SK-N-SH treated with all-trans-retinoic acid at 6 μM for 48 hours (cell line): ENCODE results near the gene ANTXRL.

Source experiments
- ATAC-seq: fragments of 200-7000 bp; cut with Tn5 transposase; 3 replicates; pipeline ENCODE4 v1.9.1; 2020; ENCODE audit warnings: mild to moderate bottlenecking, moderate library complexity
- ARNTL ChIP-seq: fragments of 450-650 bp; formaldehyde crosslinking; IDR thresholded peaks from 2 replicates; pipeline ENCODE4 v1.5.0; 2020; ENCODE audit warnings: low read depth, mild to moderate bottlenecking, moderate library complexity, borderline replicate concordance
- BACH2 ChIP-seq: fragments of 250-450 bp; sonication (Bioruptor Pico); IDR thresholded peaks from 2 replicates; pipeline ENCODE4 v1.9.0; 2021; ENCODE audit warnings: mild to moderate bottlenecking, borderline replicate concordance
- ESRRG ChIP-seq: fragments of 250-450 bp; sonication (Bioruptor Pico); IDR thresholded peaks from 2 replicates; pipeline ENCODE4 v1.6.1; 2021; ENCODE audit warnings: mild to moderate bottlenecking
- GLIS3 ChIP-seq: fragments of 250-450 bp; sonication (Bioruptor Pico); IDR thresholded peaks from 2 replicates; pipeline ENCODE4 v1.5.0; 2020; ENCODE audit warnings: mild to moderate bottlenecking, moderate library complexity
- ISL1 ChIP-seq: fragments of 250-450 bp; sonication (Bioruptor Pico); IDR thresholded peaks from 2 replicates; pipeline ENCODE4 v2.1.2; 2022; ENCODE audit warnings: mild to moderate bottlenecking, moderate library complexity
- OSR1 ChIP-seq: fragments of 250-450 bp; sonication (Bioruptor Pico); IDR thresholded peaks from 2 replicates; pipeline ENCODE4 v1.8.0; 2022; ENCODE audit warnings: moderate library complexity, mild to moderate bottlenecking, inconsistent platforms
- PPARA ChIP-seq: fragments of 250-450 bp; sonication (Bioruptor Pico); IDR thresholded peaks from 2 replicates; pipeline ENCODE4 v1.5.0; 2020; ENCODE audit warnings: mild to moderate bottlenecking, borderline replicate concordance
- RARB ChIP-seq: fragments of 250-450 bp; sonication (Bioruptor Pico); IDR thresholded peaks from 2 replicates; pipeline ENCODE4 v1.8.0; 2021; ENCODE audit warnings: mild to moderate bottlenecking, moderate library complexity
- SNAI2 ChIP-seq: fragments of 250-450 bp; sonication (Bioruptor Pico); IDR thresholded peaks from 2 replicates; pipeline ENCODE4 v1.5.0; 2020; ENCODE audit warnings: mild to moderate bottlenecking, moderate library complexity
- TCF4 ChIP-seq: fragments of 250-450 bp; sonication (Bioruptor Pico); IDR thresholded peaks from 2 replicates; pipeline ENCODE4 v1.8.0; 2021; ENCODE audit warnings: mild to moderate bottlenecking, moderate library complexity, borderline replicate concordance
- ZC3H10 ChIP-seq: fragments of 250-450 bp; sonication (Bioruptor Pico); IDR thresholded peaks from 2 replicates; pipeline ENCODE4 v1.5.1; 2021; ENCODE audit warnings: mild to moderate bottlenecking, moderate library complexity
- ZFP3 ChIP-seq: fragments of 250-450 bp; sonication (Bioruptor Pico); IDR thresholded peaks from 2 replicates; pipeline ENCODE4 v1.5.0; 2020; ENCODE audit warnings: mild to moderate bottlenecking, moderate library complexity
- ZFP30 ChIP-seq: fragments of 450-650 bp; formaldehyde crosslinking; IDR thresholded peaks from 2 replicates; pipeline ENCODE4 v1.5.0; 2022; ENCODE audit warnings: mild to moderate bottlenecking, moderate library complexity
- ZNF565 ChIP-seq: fragments of 450-650 bp; formaldehyde crosslinking; conservative IDR thresholded peaks from 2 replicates; pipeline ENCODE4 v1.5.0; 2020; ENCODE audit warnings: low read depth, mild to moderate bottlenecking, moderate library complexity
- ZNF70 ChIP-seq: fragments of 450-650 bp; formaldehyde crosslinking; IDR thresholded peaks from 2 replicates; pipeline ENCODE4 v1.5.0; 2020; ENCODE audit warnings: mild to moderate bottlenecking, moderate library complexity
- ZNF8 ChIP-seq: fragments of 450-650 bp; formaldehyde crosslinking; IDR thresholded peaks from 2 replicates; pipeline ENCODE4 v1.5.0; 2020; ENCODE audit warnings: mild to moderate bottlenecking, moderate library complexity
- TF ChIP-seq, protein P1 (sequence below): fragments of 250-450 bp; sonication (Bioruptor Pico); IDR thresholded peaks from 2 replicates; pipeline ENCODE4 v1.8.0; 2021; ENCODE audit warnings: low read depth, mild to moderate bottlenecking, moderate library complexity, borderline replicate concordance
- TF ChIP-seq, protein P2 (sequence below): fragments of 250-450 bp; sonication (Bioruptor Pico); IDR thresholded peaks from 2 replicates; pipeline ENCODE4 v1.5.1; 2021; ENCODE audit warnings: mild to moderate bottlenecking, moderate library complexity
- TF ChIP-seq, protein P3 (sequence below): fragments of 250-450 bp; sonication (Bioruptor Pico); IDR thresholded peaks from 2 replicates; pipeline ENCODE4 v1.5.1; 2020; ENCODE audit warnings: low read depth, mild to moderate bottlenecking, moderate library complexity
- TF ChIP-seq, protein P4 (sequence below): fragments of 250-450 bp; sonication (Bioruptor Pico); IDR thresholded peaks from 2 replicates; pipeline ENCODE4 v1.8.0; 2020; ENCODE audit warnings: mild to moderate bottlenecking, moderate library complexity, borderline replicate concordance
- TF ChIP-seq, protein P5 (sequence below): fragments of 250-450 bp; sonication (Bioruptor Pico); IDR thresholded peaks from 2 replicates; pipeline ENCODE4 v1.5.0; 2020; ENCODE audit warnings: mild to moderate bottlenecking, moderate library complexity

ANTXRL gene

DNA sequence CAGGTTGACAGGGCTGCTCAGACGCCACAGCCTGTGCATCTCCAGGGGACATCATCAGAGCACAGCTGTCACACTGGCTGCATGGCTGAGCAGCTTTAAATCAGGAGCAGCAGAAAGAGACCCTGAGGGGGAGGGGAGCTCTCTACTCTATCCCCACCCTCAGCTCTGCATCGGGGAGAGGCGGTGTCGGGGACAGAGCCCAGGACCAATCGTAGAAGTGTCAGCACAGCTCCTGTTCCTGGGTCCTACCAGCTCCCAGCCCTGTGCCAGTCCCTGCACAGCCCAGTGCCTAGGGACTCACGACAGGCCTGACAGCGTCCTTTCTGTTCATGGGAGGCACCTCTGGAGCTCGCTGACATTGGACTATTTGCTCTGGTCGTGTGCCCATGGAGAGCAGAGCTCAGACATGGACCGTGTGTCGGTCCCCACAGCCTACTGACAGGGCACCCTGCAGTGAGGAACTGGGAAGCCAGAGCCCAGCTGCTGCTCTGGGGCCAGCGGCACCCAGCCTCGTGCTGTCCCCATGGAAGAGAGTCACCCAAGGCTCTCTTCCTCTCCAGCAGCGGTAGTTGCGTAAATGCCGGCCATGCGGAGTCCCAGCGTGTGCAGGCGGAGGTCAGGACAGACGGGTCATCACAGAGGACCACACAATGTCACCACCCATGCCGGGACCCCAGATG lies 20.4 kb upstream of the ANTXRL start:
- no peak for TF ChIP-seq ZNF565 (CRISPR knock-in tag)
- TF ChIP-seq, protein P1, sequence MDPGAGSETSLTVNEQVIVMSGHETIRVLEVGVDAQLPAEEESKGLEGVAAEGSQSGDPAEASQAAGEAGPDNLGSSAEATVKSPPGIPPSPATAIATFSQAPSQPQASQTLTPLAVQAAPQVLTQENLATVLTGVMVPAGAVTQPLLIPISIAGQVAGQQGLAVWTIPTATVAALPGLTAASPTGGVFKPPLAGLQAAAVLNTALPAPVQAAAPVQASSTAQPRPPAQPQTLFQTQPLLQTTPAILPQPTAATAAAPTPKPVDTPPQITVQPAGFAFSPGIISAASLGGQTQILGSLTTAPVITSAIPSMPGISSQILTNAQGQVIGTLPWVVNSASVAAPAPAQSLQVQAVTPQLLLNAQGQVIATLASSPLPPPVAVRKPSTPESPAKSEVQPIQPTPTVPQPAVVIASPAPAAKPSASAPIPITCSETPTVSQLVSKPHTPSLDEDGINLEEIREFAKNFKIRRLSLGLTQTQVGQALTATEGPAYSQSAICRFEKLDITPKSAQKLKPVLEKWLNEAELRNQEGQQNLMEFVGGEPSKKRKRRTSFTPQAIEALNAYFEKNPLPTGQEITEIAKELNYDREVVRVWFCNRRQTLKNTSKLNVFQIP (CRISPR knock-in tag): no peak
- TF ChIP-seq ZC3H10 (CRISPR knock-in tag): no peak
- TF ChIP-seq, protein P2, sequence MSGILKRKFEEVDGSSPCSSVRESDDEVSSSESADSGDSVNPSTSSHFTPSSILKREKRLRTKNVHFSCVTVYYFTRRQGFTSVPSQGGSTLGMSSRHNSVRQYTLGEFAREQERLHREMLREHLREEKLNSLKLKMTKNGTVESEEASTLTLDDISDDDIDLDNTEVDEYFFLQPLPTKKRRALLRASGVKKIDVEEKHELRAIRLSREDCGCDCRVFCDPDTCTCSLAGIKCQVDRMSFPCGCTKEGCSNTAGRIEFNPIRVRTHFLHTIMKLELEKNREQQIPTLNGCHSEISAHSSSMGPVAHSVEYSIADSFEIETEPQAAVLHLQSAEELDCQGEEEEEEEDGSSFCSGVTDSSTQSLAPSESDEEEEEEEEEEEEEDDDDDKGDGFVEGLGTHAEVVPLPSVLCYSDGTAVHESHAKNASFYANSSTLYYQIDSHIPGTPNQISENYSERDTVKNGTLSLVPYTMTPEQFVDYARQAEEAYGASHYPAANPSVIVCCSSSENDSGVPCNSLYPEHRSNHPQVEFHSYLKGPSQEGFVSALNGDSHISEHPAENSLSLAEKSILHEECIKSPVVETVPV (CRISPR knock-in tag): no peak
- TF ChIP-seq, protein P3, sequence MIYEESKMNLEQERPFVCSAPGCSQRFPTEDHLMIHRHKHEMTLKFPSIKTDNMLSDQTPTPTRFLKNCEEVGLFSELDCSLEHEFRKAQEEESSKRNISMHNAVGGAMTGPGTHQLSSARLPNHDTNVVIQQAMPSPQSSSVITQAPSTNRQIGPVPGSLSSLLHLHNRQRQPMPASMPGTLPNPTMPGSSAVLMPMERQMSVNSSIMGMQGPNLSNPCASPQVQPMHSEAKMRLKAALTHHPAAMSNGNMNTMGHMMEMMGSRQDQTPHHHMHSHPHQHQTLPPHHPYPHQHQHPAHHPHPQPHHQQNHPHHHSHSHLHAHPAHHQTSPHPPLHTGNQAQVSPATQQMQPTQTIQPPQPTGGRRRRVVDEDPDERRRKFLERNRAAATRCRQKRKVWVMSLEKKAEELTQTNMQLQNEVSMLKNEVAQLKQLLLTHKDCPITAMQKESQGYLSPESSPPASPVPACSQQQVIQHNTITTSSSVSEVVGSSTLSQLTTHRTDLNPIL (CRISPR knock-in tag): no peak
- no peak for TF ChIP-seq ISL1 (CRISPR knock-in tag)
- TF ChIP-seq TCF4 (CRISPR knock-in tag): no peak
- TF ChIP-seq ZNF70 (CRISPR knock-in tag): no peak
- no peak for TF ChIP-seq ZFP3 (CRISPR knock-in tag)
- TF ChIP-seq PPARA (CRISPR knock-in tag): no peak
- TF ChIP-seq BACH2 (CRISPR knock-in tag): no peak
- no peak for TF ChIP-seq ZNF8 (CRISPR knock-in tag)
- no peak for TF ChIP-seq OSR1 (CRISPR knock-in tag)
- TF ChIP-seq SNAI2 (CRISPR knock-in tag): no peak
- TF ChIP-seq, protein P4, sequence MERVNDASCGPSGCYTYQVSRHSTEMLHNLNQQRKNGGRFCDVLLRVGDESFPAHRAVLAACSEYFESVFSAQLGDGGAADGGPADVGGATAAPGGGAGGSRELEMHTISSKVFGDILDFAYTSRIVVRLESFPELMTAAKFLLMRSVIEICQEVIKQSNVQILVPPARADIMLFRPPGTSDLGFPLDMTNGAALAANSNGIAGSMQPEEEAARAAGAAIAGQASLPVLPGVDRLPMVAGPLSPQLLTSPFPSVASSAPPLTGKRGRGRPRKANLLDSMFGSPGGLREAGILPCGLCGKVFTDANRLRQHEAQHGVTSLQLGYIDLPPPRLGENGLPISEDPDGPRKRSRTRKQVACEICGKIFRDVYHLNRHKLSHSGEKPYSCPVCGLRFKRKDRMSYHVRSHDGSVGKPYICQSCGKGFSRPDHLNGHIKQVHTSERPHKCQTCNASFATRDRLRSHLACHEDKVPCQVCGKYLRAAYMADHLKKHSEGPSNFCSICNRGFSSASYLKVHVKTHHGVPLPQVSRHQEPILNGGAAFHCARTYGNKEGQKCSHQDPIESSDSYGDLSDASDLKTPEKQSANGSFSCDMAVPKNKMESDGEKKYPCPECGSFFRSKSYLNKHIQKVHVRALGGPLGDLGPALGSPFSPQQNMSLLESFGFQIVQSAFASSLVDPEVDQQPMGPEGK (CRISPR knock-in tag): no peak
- no peak for TF ChIP-seq ZFP30
- no peak for TF ChIP-seq ESRRG
- ATAC-seq: no peak

DNA sequence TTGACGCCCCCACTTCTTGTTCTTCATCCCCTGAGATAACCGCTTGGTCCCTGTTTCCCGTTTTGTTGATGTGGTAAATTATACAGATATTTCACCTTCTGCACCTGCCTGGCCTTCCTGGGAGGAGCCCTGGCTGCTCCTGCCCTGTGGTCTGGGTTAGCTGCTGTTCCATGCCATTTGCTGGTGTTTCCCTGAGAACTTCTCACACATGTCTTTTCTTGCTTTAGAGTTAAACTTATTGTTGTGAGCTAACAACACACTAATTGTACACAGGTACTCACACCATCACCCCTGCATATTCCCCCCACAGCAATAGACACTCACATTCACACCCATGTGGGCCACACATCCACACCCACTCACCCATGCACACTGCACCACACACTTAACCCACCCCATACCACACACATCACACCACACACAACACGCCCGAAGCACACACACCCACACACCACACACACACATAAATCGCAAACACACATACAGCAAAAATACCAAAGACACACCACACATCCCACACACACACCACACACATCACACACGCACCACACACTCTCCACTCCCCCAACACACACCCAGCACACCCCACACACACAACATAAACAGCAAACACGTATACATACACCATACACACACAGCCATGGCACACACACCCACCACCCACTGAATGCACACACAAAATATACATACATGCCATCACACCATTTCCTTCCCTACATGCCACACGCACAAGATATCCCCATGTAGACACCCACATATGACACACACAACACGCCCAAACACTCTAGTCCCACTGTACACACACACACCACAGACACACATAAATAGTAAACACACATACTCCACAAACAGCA lies 19.4 kb upstream of the ANTXRL start:
- ATAC-seq: no peak
- no peak for TF ChIP-seq PPARA (CRISPR knock-in tag)
- TF ChIP-seq, protein P3 (CRISPR knock-in tag): no peak
- TF ChIP-seq SNAI2 (CRISPR knock-in tag): no peak
- no peak for TF ChIP-seq OSR1 (CRISPR knock-in tag)
- TF ChIP-seq ESRRG: no peak
- no peak for TF ChIP-seq GLIS3 (CRISPR knock-in tag)
- TF ChIP-seq BACH2 (CRISPR knock-in tag): no peak
- TF ChIP-seq ZC3H10 (CRISPR knock-in tag): no peak
- TF ChIP-seq, protein P1 (CRISPR knock-in tag): no peak
- no peak for TF ChIP-seq ARNTL (CRISPR knock-in tag)
- no peak for TF ChIP-seq ZNF565 (CRISPR knock-in tag)
- no peak for TF ChIP-seq TCF4 (CRISPR knock-in tag)
- TF ChIP-seq, protein P4 (CRISPR knock-in tag): no peak
- TF ChIP-seq, protein P5, sequence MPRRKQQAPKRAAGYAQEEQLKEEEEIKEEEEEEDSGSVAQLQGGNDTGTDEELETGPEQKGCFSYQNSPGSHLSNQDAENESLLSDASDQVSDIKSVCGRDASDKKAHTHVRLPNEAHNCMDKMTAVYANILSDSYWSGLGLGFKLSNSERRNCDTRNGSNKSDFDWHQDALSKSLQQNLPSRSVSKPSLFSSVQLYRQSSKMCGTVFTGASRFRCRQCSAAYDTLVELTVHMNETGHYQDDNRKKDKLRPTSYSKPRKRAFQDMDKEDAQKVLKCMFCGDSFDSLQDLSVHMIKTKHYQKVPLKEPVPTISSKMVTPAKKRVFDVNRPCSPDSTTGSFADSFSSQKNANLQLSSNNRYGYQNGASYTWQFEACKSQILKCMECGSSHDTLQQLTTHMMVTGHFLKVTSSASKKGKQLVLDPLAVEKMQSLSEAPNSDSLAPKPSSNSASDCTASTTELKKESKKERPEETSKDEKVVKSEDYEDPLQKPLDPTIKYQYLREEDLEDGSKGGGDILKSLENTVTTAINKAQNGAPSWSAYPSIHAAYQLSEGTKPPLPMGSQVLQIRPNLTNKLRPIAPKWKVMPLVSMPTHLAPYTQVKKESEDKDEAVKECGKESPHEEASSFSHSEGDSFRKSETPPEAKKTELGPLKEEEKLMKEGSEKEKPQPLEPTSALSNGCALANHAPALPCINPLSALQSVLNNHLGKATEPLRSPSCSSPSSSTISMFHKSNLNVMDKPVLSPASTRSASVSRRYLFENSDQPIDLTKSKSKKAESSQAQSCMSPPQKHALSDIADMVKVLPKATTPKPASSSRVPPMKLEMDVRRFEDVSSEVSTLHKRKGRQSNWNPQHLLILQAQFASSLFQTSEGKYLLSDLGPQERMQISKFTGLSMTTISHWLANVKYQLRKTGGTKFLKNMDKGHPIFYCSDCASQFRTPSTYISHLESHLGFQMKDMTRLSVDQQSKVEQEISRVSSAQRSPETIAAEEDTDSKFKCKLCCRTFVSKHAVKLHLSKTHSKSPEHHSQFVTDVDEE (CRISPR knock-in tag): no peak
- TF ChIP-seq RARB: no peak
- TF ChIP-seq ISL1 (CRISPR knock-in tag): no peak
- no peak for TF ChIP-seq ZFP3 (CRISPR knock-in tag)
